Activated T-helper 9 cell treated with anti-CD3 and anti-CD28 coated beads, Interleukin-2, amount 50 U/mL, for 16 hours (primary cell): ENCODE measurements around the gene OXCT2.
"Not testable (repeated sequence)": the region's sequence is repeated elsewhere in the genome, so short reads cannot be mapped to it uniquely, and the experiment has no call there.

Experiments used
- DNase-seq: peaks from one replicate; pipeline ENCODE4 v3.0.0-alpha.2; 2020; ENCODE audit warnings: low read depth

OXCT2 gene

DNA sequence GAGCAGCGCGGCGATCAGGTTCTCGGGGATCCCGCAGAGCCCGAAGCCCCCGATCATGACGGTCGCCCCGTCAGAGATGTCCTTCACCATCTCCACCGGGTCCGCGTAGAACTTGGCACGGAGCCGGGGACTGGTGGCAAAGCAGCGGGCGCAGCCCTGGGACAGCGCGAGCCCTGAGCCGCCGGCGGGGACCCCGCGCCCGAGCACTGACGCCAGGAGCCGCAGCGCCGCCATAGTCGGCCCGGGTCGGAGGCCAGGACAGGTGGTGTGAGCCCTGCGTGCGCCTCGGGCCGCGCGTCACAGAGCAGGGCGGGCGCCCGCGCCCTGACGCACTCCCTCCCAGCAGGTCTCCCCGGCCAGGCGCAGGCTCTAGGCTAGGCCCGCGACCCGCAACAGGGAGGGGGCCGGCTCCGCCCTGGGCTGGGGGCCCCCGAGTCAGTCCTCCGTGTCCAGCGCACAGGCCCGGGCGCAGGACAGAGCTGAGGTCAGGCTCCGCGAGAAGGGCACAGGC lies at the start of gene OXCT2:
OXCT2 (minus strand) TSS at position 327 of the 511 bp plus-strand sequence; CDS start at position 234, 93 bp downstream.
- not testable (repeated sequence) for DNase-seq

DNA sequence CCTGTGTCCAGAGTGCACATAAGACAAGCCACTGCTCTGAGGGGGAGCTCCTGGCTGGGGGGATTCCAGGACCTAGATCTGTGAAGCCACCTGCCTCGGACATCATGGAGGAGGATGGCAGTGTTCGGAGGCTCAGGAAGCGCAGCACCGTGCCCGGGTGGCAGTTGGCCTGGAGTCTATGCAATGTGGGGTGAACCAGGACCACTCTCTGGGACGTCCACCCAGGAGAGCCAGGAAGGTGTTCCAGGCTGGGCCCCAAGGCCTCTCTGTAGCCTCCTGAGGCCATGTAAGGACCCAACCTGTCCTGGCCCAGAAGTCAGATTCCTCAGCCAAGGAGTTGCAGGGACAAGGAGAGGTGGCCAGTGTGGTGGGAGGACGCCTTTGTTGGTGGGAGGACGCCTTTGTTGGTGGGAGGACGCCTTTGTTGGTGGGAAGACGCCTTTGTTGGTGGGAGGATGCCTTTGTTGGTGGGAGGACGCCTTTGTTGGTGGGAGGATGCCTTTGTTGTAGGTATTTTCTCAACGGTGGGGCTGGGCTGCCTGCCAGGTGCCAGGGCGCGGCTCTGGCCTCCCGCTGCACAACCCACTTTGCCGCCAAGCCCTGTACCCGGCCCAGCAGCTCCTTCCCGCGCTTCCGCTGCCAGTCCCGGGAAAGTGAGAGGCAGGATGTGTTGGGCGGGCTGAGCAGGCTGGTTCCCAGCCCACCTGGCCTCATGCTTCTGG lies 48.1 kb upstream of the OXCT2 start:
- no peak for DNase-seq

DNA sequence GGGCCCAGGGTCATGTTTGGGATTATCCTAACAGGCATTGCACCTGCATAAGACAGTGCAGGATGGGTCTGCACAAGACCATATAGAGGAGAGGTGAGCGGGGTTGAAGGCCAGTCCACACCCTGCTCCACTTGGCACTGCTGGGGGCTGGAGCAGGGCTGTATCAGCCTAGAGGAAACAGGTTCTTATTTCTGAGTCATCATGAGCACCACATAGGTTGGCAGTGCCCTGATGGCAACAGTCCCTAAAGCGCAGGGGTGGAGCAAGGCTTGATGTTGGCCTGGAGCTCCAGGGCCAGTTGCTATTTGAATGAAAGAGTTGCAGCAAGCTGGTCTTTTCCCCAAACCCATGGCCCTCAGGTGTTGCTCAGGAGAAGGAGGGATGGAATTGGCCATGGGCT lies 47.3 kb upstream of the OXCT2 start:
- DNase-seq: no peak

DNA sequence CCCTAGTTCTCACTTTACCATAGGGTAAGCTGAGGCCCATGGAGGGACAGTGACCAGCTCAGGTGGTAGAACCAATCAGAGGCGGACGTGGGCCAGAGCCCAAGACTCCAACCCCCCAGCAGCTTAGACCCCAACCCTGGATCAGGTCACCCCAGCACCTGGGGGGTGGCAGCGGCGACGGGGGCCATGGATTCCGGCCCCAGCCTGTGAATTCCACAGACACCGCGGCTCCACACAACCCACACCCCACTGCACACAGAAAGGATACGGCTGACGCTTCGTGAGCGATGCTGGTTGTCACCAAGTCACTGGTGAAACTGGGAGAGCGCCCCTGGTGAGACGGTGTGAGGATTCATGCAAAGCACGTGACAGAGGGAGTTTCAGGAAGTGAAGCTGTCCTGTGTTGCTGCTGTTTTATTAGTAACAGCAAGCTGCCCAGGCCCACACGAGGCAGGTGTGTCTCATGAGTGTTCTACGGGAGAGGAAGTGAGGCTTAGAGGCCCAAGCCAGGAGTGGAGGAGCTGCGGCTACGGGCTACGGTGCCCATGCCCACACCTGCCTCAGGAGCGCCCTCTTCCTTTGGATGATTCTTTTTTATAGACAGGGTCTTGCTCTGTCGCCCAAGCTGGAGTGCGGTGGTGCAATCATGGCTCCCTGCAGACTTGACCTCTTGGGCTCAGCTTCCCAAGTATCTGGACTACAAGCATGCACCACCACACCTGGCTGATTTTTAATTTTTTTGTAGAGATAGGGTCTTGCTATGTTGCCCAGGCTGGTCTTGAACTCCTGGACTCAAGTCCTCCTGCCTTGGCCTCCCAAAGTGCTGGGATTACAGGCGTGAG lies 46.2 kb upstream of the OXCT2 start:
- DNase-seq: peak; percentile 48

DNA sequence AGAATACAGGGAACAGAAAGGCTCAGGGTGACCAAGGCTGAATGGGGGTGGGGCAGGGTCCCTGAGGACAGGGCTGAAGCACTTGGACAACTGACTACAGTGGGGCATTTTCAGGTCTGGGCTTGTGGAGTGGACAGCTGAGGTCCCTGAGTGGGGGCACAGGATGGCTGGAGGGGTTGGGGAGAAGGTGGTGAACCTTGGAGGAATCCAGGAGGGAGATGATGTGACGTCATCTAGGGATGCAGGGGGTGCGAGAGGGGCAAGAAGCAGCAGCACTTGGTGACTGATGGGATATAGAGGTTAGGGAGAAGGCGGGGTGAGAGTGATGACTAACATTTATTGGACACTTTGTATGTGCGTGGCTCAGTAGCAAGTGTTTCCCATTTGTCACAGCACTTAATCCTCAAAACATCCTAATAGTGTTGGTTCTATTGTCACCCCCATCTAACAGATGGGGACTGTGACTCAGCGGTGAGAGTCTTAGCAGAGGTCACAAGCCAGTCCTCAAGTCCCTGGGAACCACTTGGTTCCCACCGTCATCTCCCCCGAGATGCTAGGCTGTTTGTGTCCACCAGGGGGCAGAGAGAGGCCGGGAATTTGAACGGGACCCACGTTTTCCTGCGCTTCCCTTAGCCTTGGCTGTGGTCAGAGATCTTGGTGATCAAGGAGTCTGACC lies 45.4 kb upstream of the OXCT2 start:
- peak; percentile 49 for DNase-seq

DNA sequence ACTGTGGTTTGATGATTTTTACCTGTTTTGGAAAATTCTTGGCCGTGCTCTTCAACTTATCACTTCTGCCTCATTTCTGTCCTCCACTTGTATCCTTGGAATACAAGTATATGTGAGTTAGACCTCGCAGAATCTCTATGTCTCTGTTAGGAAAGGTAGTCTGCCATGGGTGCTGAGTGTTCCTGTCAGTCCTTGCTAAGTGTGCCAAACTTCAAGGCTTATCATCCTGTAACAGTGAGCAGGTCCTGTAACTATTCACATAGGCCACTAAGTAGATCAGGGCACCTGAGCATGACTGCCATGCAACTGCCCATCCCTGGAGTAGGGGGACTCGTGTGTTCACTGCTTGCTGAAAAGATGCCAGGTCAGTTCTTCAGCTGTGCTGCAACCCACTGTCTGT lies 41.8 kb upstream of the OXCT2 start:
- DNase-seq: no peak

DNA sequence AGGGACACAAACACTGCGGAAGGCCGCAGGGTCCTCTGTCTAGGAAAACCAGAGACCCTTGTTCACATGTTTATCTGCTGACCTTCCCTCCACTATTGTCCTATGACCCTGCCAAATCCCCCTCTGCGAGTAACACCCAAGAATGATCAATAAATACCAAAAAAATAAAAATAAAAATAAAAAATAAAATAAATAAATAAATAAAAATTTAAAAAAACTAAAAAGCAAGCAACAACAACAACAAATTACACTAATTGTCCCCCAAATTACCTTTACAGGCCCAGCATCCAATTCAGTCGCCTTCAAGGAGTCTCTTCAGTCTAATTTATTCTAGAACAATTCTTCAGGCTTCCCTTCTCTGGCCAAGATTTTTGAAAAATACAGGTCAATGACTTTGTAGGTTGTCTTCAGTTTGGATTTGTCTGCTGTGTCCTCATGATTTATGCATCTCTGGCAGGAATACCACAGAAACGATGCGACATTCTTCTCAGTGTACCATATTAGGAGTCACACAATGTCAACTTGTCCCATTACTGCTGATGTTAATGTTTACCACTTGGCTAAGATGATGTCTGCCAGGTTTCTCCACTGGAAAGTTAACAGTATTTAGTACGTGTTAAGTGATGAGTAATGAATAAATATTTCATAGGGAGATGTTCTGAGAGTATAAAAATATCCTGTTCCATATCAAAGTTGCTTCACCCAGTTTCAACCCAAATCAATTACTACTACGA lies 37.8 kb upstream of the OXCT2 start:
- no peak for DNase-seq

DNA sequence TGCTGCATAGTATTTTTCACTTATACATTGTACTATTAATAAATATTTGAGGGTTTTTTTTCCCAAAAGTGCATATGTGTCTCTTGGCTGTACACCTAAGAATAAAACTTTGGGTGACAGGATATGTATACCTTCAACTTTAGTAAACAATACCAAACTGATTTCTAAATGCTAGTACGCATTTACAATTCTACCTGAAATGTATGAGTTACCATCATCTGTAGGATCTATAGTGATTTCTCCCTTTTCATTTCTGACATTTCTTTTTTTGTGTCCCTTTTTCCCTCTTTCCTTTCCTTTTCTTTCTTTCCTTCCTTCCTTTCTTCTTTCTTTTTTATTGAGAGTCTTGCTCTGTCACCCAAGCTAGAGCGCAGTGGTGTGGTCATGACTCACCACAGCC lies 34.2 kb upstream of the OXCT2 start:
- DNase-seq: no peak

DNA sequence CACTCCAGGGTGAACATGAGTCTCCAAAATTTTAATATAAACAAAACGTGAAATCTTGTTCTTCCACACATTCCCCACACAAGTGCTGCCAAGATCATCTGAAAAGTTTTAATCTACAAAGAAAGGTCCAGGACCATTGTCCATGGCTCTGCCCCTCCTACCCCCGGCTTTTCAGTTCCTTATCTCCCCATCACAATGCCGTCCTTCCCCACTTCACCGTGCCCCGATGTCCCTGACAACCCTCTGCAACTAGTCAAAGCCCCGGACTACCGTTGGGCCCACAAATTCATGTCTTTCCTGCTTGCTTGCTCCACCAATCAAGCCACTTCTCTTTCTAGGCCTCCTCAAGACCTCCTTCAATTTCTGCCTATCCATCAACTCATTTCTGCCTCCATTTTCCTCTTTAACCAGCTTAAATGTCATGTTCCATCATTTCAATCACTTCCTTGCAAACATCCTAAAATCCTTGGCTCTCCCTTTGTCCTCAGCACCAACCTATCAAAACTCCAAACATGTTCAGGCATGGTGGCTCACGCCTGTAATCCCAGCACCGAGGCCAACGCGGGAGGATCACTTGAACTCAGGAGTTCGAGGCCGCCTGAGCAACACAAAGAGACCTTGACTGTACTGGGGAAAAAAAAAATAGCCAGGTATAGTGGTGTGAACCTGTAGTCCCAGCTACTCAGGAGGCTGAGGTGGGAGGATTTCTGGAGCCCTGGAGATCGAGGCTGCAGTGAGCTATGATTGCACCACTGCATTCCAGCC lies 31.5 kb upstream of the OXCT2 start:
- no peak for DNase-seq

DNA sequence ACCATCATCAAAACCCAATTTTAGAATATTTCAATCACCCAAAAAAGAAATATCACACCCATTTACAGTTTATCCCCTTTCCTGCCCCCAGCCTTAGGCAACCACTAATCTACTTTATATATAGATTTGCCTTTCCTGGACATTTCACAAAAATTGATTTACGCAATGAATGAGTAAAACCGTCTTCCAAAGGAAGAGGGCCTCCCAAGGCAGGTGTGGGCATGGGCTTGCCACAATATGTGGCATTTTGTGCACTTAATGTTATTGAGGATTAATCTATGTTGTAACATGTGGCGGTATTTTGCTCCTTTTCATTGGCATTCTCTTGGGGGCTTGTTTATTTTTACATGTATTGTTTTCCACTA lies 29.3 kb upstream of the OXCT2 start:
- no peak for DNase-seq

DNA sequence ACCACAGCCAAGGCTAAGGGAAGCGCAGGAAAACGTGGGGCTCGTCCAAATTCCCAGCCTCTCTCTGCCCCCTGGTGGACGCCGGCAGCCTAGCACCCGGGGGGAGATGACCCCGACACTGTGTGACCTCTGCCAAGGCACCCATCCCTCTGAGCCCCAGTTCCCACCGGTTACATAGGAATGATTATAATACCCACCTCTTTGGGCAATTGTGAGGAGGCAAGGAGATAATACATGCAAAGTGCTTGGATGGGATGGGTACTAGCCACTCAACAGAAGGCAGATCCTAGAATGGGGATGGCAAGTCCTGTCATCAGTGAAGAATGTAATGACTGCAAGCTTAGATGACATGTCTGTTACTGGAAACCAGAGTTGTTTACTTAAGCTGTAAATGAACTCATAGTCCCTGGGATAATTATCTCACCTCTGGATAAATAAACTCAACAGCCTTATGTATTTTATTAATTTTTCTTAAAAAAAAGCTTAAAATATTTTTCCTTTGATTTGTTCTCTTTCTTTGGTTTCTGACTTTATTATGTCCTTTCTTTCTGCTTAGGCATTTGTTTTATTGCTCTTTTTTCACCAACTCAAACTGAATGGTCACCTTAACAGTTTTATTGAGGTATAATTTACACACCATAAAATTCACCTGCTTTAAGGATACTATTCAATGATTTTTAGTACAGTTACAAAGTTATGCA lies 28.8 kb upstream of the OXCT2 start:
- peak; percentile 55 for DNase-seq

DNA sequence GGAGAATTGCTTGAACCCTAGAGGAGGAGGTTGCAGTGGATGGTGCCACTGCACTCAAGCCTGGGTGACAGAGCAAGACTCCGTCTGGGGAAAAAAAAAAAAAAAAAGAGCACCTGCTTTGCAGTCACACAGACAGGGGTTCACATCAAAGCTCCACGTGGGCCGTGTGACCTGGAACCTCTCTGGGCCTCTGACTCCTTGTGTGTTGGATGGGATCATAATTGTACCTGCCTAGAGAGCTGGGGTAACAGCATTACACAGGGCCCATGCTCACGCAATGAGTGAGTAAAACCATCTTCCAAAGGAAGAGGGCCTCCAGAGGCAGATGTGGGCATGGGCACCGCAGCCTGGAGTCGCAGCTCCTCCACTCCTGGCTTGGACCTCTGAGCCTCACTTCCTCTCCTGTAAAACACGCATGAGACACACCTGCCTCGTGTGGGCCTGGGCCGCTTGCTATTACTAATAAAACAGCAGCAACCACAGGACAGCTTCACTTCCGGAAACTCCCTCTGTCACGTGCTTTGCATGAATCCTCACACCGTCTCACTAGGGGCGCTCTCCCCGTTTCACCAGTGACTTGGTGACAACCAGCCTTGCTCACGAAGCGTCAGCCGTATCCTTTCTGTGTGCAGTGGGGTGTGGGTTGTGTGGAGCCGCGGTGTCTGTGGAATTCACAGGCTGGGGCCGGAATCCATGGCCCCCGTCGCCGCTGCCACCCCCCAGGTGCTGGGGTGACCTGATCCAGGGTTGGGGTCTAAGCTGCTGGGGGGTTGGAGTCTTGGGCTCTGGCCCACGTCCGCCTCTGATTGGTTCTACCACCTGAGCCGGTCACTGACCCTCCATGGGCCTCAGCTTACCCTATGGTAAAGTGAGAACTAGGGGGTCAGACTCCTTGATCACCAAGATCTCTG lies 28.0 kb upstream of the OXCT2 start:
- DNase-seq: peak; percentile 85

DNA sequence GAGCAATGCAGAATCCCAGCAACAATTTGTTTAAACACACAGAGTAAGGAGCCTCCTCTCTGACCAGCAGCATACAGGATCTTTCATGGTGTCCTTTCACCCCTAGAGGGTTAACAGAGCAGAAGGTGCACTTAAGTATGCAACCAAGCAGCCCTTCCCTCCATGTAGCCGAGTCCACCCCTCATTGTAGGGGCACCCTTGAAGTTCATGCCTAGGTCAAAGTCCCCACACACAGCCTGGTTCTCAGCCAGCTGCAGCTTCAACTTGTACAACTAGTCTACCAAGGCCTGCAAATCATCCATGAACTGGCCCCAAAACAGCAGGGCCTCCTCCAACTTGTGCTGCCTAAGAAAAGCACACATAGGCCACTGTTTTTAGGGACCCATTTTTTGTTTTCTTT lies 24.5 kb upstream of the OXCT2 start:
- DNase-seq: no peak

DNA sequence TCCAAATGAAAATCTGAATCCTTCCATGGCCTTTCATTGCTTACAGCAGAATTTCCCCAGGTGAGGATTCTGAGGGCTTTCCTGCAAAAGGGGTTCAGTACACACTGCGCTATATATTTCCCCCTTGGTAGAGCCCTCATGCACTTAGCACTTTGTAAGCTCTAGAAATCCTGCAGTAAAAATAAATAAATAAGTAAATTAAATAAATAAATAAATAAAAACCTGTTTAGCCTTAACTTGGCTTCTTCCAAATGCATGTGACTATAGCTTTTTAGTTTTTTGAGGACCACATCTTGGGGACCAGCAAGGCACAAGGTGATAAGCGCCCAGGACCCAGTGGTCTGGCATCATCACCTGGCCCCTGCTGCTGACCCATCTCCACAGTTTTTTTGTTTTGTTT lies 20.7 kb upstream of the OXCT2 start:
- no peak for DNase-seq

DNA sequence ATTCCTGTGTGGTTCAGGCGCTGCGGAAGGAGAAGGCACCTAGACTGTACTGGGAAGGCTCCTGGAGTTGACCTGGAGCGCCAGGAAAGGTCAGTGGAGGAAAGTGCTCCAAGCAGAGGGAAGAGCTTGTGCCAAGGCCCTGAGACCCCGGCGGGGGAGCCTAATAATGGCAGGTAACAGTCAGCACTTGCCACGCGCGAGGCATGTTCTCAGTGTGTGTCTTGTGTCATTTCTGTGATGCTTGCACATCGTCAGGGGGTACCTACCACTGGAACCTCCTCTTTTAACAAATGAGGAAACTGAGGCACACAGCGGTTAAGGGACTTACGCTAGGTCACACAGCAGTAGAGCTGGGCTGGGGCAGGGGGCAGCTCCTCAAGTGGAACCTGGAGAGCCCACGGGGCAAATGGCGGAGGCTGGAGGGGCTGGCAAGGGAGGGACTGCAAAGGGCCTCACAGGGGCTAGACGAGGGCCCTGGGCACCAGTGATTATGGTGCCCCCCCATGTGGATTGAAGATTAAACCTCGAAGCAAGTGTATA lies 18.5 kb upstream of the OXCT2 start:
- no peak for DNase-seq

DNA sequence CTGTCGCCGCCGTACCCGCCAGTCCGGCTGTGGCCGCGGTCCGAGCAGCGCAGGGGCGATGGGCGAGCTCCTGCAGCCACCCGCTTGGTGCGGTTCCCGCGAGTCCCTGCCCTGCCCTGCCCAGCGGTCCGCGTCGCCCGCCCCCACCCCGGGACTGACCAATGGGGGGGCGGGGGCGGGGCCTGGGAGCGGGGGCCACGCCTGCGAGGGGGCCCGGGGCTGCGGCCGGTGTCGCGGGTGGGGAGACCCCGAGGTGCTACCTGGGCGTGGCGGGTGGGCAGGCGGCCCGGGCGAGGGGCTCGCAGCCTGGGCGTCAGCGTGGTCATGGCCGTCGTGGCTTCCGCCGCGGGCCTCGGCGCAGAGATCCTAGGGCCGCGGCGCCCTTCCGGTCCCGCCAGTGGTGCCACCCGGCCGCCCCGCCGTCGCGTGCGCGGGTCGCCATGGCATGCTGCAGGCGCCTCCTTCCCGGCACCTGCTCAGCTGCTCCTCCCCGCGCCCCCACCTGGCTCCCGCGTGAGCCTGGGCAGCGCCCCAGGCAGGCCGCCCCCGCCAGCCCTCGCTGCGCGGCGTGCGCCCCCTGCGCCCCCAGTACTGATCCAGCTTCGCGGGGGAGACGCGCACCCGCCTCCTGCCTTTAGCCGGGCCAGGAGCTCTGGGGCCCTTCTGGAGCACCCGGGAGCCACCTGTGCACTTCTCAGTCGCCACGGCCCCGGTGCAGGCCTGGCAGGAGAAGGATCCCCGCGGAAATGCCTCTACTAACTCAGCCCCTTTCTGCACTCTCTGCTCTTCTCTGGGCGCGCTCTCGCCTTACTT lies 17.8 kb upstream of the OXCT2 start, which contains the start of gene BMP8B:
BMP8B (minus strand) TSS at position 108 of the 813 bp plus-strand sequence. CDS start 380 bp downstream, outside the sequence.
- peak; percentile 38 for DNase-seq

DNA sequence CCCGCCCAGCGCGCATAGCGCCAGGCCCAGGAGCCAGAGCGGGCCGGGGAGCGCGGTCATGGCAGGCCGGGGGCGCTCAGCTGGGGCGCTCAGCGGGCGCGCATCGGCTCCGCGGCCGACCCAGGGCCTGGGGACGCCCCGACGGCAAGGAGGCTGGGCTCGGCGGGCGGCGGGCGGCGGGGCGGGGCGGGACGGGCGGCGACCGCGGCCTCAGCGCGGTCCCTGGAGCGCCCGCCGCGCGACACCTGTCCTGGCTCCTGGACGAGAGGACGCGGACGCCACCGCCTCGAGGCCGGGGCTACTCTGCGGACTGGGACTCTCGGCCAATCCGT lies 17.2 kb upstream of the OXCT2 start:
- no peak for DNase-seq

DNA sequence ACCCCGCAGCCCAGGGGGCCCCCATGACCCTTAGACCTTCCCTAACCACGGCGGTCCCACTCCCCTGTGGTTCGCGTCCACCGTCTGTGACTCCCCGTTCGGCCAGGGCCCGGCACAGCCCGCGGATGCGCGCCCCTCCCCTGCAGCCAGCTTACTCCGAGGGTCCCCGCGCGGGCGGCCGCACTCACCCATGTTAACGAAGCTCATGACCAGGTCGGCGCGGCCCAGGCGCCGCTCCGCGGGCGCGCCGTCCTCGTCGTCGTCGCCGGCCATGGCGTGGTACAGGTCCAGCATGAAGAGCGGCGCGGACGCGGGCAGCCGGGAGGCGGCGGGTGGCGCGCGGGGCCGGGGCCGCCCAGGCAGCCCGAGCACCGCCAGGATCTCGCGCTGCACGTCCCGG lies 16.8 kb upstream of the OXCT2 start:
- not testable (repeated sequence) for DNase-seq
